K562 (cell line): ENCODE data around the gene GFI1B. TPM values are rescaled to one million over a fixed set of nuclear protein-coding genes. Genes with fewer than 3 reads are reported as not detected.

Experiments
- ATAC-seq: fragments of 200-7000 bp; cut with Tn5 transposase; 3 replicates; pipeline ENCODE4 v1.9.1; 2020; ENCODE audit warnings: moderate library complexity
- BruUV-seq: library from RNA; stranded (reverse); fragments of 400-500 nt; replicated peaks from 2 replicates; lab custom pipeline; 2021; lab: Mats Ljungman, UMichigan
- CTCF ChIA-PET: fragments of 300-600 bp; formaldehyde crosslinking; extraction: SDS; loops from one replicate; lab custom pipeline; 2021; ENCODE audit warnings: low intra/inter-chr PET ratio; lab: Yijun Ruan, JAX
- POLR2A ChIA-PET: fragments of 300-600, 350-650 bp; sonication (Branson Sonifier 250); formaldehyde crosslinking; extraction: SDS; loops from one replicate; lab custom pipeline; 2021; ENCODE audit warnings: antibody characterized with exemption, inconsistent platforms; lab: Yijun Ruan, JAX
- DNase-seq, 4 experiments: peaks; one replicate each; pipeline versions ENCODE4 v3.0.0 to v3.0.0-alpha.2; 2011 to 2018; ENCODE audit warnings: low spot score in 3 of 4, mixed read lengths in 3 of 4; ENCODE audit errors: extremely low read depth in 1 of 4
- FAIRE-seq: peaks from 2 replicates; lab custom pipeline; 2011; peaks lifted over from hg19 to GRCh38; lab: Jason Lieb, UNC
- H2AFZ ChIP-seq: 2 replicates; pipeline ENCODE4 v1.6.0; 2011; ENCODE audit warnings: low read depth, low read length, control low read depth, inconsistent platforms
- H3K27ac ChIP-seq: fragments of 200-600 bp; 3 replicates; pipeline ENCODE4 v1.8.0; 2011; ENCODE audit warnings: low read depth, mild to moderate bottlenecking, control low read depth, inconsistent platforms, low read length, moderate library complexity, mixed read lengths; ENCODE audit errors: extremely low read depth
- H3K27me3 ChIP-seq, 2 experiments: fragments of 300-600 bp in 1 of 2; 2 replicates in 1 of 2; 3 replicates in 1 of 2; pipeline versions ENCODE4 v1.6.0 to v1.8.0; 2011; ENCODE audit warnings: inconsistent platforms in 2 of 2, low read length in 2 of 2, mild to moderate bottlenecking in 1 of 2, mixed read lengths in 1 of 2, moderate library complexity in 1 of 2; ENCODE audit not compliant: control insufficient read depth in 2 of 2, insufficient read depth in 2 of 2
- H3K36me3 ChIP-seq: fragments of 300-600 bp; 3 replicates; pipeline ENCODE4 v1.8.0; 2011; ENCODE audit warnings: mild to moderate bottlenecking, low read length, inconsistent platforms; ENCODE audit not compliant: control insufficient read depth, insufficient read depth
- H3K4me1 ChIP-seq, 2 experiments: fragments of 200-600 bp in 1 of 2; replicated peaks in 1 of 2; 2 replicates in 1 of 2; 3 replicates in 1 of 2; pipeline versions ENCODE4 v1.5.1 to v1.8.0; 2011; ENCODE audit warnings: inconsistent platforms in 2 of 2, low read length in 2 of 2, mild to moderate bottlenecking in 1 of 2, mixed read lengths in 1 of 2, moderate library complexity in 1 of 2; ENCODE audit not compliant: control insufficient read depth in 2 of 2, insufficient read depth in 2 of 2
- H3K4me2 ChIP-seq: 2 replicates; pipeline ENCODE4 v1.6.1; 2011; ENCODE audit warnings: low read length, control low read depth, inconsistent platforms, mixed read lengths; ENCODE audit not compliant: insufficient read depth
- H3K4me3 ChIP-seq: fragments of 200-600 bp; sonication (generic), shearing (Covaris generic); 2 replicates; pipeline ENCODE4 v1.5.1; 2016; ENCODE audit warnings: control low read depth, inconsistent platforms
- H3K79me2 ChIP-seq: fragments of 200-600 bp; 3 replicates; pipeline ENCODE4 v1.8.0; 2011; ENCODE audit warnings: low read length, inconsistent platforms; ENCODE audit not compliant: control insufficient read depth, insufficient read depth
- H3K9ac ChIP-seq, 2 experiments: 2 replicates each; pipeline versions ENCODE4 v1.6.0 to v1.6.1; 2011; ENCODE audit warnings: low read depth in 2 of 2, low read length in 2 of 2, control low read depth in 1 of 2, inconsistent platforms in 1 of 2, mild to moderate bottlenecking in 1 of 2, mixed read lengths in 1 of 2; ENCODE audit not compliant: insufficient read depth in 1 of 2
- H3K9me1 ChIP-seq: one replicate; pipeline ENCODE4 v1.6.0; 2011; ENCODE audit warnings: inconsistent platforms, mild to moderate bottlenecking, low read length, moderate library complexity; ENCODE audit not compliant: control insufficient read depth, insufficient read depth
- H3K9me3 ChIP-seq: replicated peaks from 2 replicates; pipeline ENCODE4 v1.5.1; 2011; ENCODE audit warnings: low read depth, low read length, inconsistent platforms; ENCODE audit not compliant: control insufficient read depth, insufficient read depth
- H4K20me1 ChIP-seq: replicated peaks from 2 replicates; pipeline ENCODE4 v1.6.1; 2011; ENCODE audit warnings: low read length, inconsistent platforms, mixed read lengths; ENCODE audit not compliant: control insufficient read depth, insufficient read depth
- JUND ChIP-seq, 2 experiments: IDR thresholded peaks; 2 replicates in 1 of 2; 3 replicates in 1 of 2; pipeline ENCODE4 v1.6.1; 2011; ENCODE audit warnings: borderline replicate concordance in 2 of 2, low read depth in 2 of 2, low read length in 2 of 2, improper control_type of control experiment in 1 of 2, missing biosample characterization in 1 of 2, missing genetic modification characterization in 1 of 2, missing genetic modification reagents in 1 of 2
- LEF1 ChIP-seq: fragments of 450-650 bp; IDR thresholded peaks from 2 replicates; pipeline ENCODE4 v1.6.1; 2016; ENCODE audit warnings: mild to moderate bottlenecking
- MEIS2 ChIP-seq: fragments of 450-650 bp; IDR thresholded peaks from 2 replicates; pipeline ENCODE4 v1.6.1; 2014; ENCODE audit warnings: mild to moderate bottlenecking; ENCODE audit not compliant: partially characterized antibody
- MIER1 ChIP-seq: fragments of 450-650 bp; IDR thresholded peaks from 2 replicates; pipeline ENCODE4 v1.6.1; 2016; ENCODE audit warnings: antibody characterized with exemption, mild to moderate bottlenecking, low read depth
- NFYB ChIP-seq: IDR thresholded peaks from 2 replicates; pipeline ENCODE4 v1.6.1; 2011; ENCODE audit warnings: mild to moderate bottlenecking, moderate library complexity; ENCODE audit not compliant: insufficient read length; ENCODE audit errors: extremely low read depth
- PBX2 ChIP-seq, 2 experiments: IDR thresholded peaks in 1 of 2; conservative IDR thresholded peaks in 1 of 2; 2 replicates each; pipeline ENCODE4 v1.6.1; 2016; ENCODE audit warnings: low read depth in 2 of 2, mild to moderate bottlenecking in 1 of 2, missing compliant biosample characterization in 1 of 2, missing genetic modification characterization in 1 of 2, moderate library complexity in 1 of 2
- TAF1 ChIP-seq: IDR thresholded peaks from 2 replicates; pipeline ENCODE4 v1.6.1; 2011; ENCODE audit warnings: mild to moderate bottlenecking, low read length, moderate library complexity; ENCODE audit not compliant: insufficient read depth, control insufficient read depth, severe bottlenecking; ENCODE audit errors: extremely low read depth
- TEAD1 ChIP-seq, 2 experiments: fragments of 450-650 bp in 1 of 2; sonication (generic) in 1 of 2; formaldehyde crosslinking; IDR thresholded peaks; 2 replicates each; pipeline versions ENCODE4 v1.4.0 to v1.8.0; 2020 to 2022; ENCODE audit warnings: mild to moderate bottlenecking in 2 of 2, missing genetic modification reagents in 1 of 2
- ZBTB5 ChIP-seq: fragments of 450-650 bp; IDR thresholded peaks from 2 replicates; pipeline ENCODE4 v1.6.1; 2017; ENCODE audit warnings: antibody characterized with exemption
- ZNF274 ChIP-seq: IDR thresholded peaks from 2 replicates; pipeline ENCODE4 v1.6.1; 2011; ENCODE audit warnings: low read depth, mild to moderate bottlenecking, low read length, moderate library complexity, borderline replicate concordance
- ZNF561 ChIP-seq: fragments of 450-650 bp; formaldehyde crosslinking; conservative IDR thresholded peaks from 2 replicates; pipeline ENCODE4 v1.4.0; 2020; ENCODE audit warnings: mild to moderate bottlenecking, moderate library complexity
- ZZZ3 ChIP-seq: fragments of 450-650 bp; IDR thresholded peaks from 2 replicates; pipeline ENCODE4 v1.6.1; 2016; ENCODE audit warnings: antibody characterized with exemption, mild to moderate bottlenecking, moderate library complexity
- WGBS: fragments of 100-300 bp; shearing (Covaris generic); methylation state at CpG from one replicate; pipeline ENCODE4 v1.1.6; 2016; ENCODE audit warnings: low coverage, mixed read lengths; ENCODE audit not compliant: insufficient coverage; ENCODE audit errors: missing lambda C conversion rate; 5-methylcytosine and 5-hydroxymethylcytosine counted together
- in situ Hi-C: fragments of 300-500 bp; cut with MboI; formaldehyde crosslinking; loops from 4 replicates; pipeline ENCODE4 v1.15.0; 2018; ENCODE audit warnings: inconsistent platforms, mixed read lengths
- intact Hi-C: fragments of 100-400 bp; cut with micrococcal nuclease; formaldehyde crosslinking; loops from 2 replicates; pipeline ENCODE4 v1.14.2; 2022
- polyA plus RNA-seq, 8 experiments: library from polyadenylated mRNA; depleted of rRNA in 4 of 8; stranded (reverse) in 5 of 8; unstranded in 3 of 8; fragments of >200 nt; fragmentation: Nextera tagmentation in 2 of 8; fragmentation: Illumina TruSeq in 1 of 8; extraction: Ambion mirVana in 2 of 8; extraction: Trizol in 1 of 8; gene quantifications; 2 replicates each; pipeline versions ENCODE4 v1.2.1 to v1.2.3, GENCODE V29; 2011 to 2014; ENCODE audit warnings: inconsistent platforms in 1 of 8, missing spikeins in 1 of 8
- total RNA-seq, 7 experiments: library from RNA; depleted of rRNA in 6 of 7; stranded (reverse); fragments of >200 nt in 6 of 7; fragmentation: Illumina TruSeq in 2 of 7; extraction: Trizol in 2 of 7; gene quantifications; 2 replicates each; pipeline versions ENCODE4 v1.2.1 to v1.2.3, GENCODE V29; 2011 to 2021; ENCODE audit warnings: low replicate concordance in 1 of 7
- TF ChIP-seq, protein P1 (sequence below): fragments of 450-650 bp; conservative IDR thresholded peaks from 2 replicates; pipeline ENCODE4 v1.6.1; 2016; ENCODE audit warnings: missing genetic modification characterization, low read depth, mild to moderate bottlenecking, control low read depth, missing compliant biosample characterization

The GFI1B gene
- total and polyA plus RNA-seq, 9 of the 15 experiments (the other 6 are each of a cell fraction or from before 2014, with no cell fraction given), result 8.0 to 75.7 (median 34.5) TPM

- peak overlapping the region; percentile 78 for H3K27ac ChIP-seq
- POLR2A ChIA-PET, result interaction anchor here (1.0 to 1.2 kb wide), 3 partner anchors 9 to 49 kb away, joined by 3 to 7 read pairs (median 3); no protein-coding TSS in a partner anchor
- TF ChIP-seq ZNF561 (no peak), TAF1 (no peak), LEF1 (0 out of 2 replicates have a peak, but pooled peaks have one; percentile 13), MIER1 (no peak), JUND (IDR thresholded peaks at IDR 0.05; ENCODE audit: borderline replicate concordance, low read depth, low read length) (peak; percentile 35; the same call in 1 of the 2 replicates), JUND (tag; IDR thresholded peaks at IDR 0.05; ENCODE audit: borderline replicate concordance, low read depth, low read length) (0 out of 3 replicates have a peak, but pooled peaks have one; percentile 16), TEAD1 (CRISPR knock-in tag; IDR thresholded peaks at IDR 0.05) (no peak), ZZZ3 (no peak), NFYB (no peak), ZNF274 (no peak), ZBTB5 (no peak), PBX2 (CRISPR knock-in tag; IDR thresholded peaks at IDR 0.05; ENCODE audit: low read depth) (no peak), PBX2 (tag; conservative IDR thresholded peaks at IDR 0.05; ENCODE audit: low read depth) (peak; percentile 51), MEIS2 (peak; percentile 76)
- TF ChIP-seq, protein P1, sequence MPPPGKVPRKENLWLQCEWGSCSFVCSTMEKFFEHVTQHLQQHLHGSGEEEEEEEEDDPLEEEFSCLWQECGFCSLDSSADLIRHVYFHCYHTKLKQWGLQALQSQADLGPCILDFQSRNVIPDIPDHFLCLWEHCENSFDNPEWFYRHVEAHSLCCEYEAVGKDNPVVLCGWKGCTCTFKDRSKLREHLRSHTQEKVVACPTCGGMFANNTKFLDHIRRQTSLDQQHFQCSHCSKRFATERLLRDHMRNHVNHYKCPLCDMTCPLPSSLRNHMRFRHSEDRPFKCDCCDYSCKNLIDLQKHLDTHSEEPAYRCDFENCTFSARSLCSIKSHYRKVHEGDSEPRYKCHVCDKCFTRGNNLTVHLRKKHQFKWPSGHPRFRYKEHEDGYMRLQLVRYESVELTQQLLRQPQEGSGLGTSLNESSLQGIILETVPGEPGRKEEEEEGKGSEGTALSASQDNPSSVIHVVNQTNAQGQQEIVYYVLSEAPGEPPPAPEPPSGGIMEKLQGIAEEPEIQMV (tag), result no peak
Observed at GRCh38 chr9:132982458-132982857, 4.0 kb downstream of the GFI1B start.

More at GRCh38 chr9:132982458-132982857, 4.0 kb downstream of the GFI1B start:
- peak in 2 of 4 experiments; percentile 30 to 48 for DNase-seq
- H3K4me1 ChIP-seq, result peaks cover 54 to 74% of the 10 kb centered on the region in 2 experiments
- H3K79me2 ChIP-seq, result peaks cover 88% of the 10 kb centered on the region
- in situ Hi-C loops, result no loop called here
- H3K9ac ChIP-seq, result peak overlapping the region; percentile 73 to 78
- H3K9me1 ChIP-seq, result peaks cover 4% of the 10 kb centered on the region
- WGBS, result 8% methylated on average over 8 of the region's 8 CpGs
- no peak for ATAC-seq
- intact Hi-C loops, result no loop called here
- H2AFZ ChIP-seq, result no peak overlapping the region; the same call in 1 of the 2 replicates
- no peaks in the 10 kb centered on the region for H4K20me1 ChIP-seq
- H3K4me2 ChIP-seq, result peak overlapping the region; percentile 93
- H3K9me3 ChIP-seq, result no peaks in the 10 kb centered on the region
- no TSS peak for BruUV-seq
- CTCF ChIA-PET, result no interaction called here
- H3K4me3 ChIP-seq, result peak overlapping the region; percentile 57
- FAIRE-seq, result no peak
- peaks cover 35% of the 10 kb centered on the region for H3K36me3 ChIP-seq
- no peaks in the 10 kb centered on the region for H3K27me3 ChIP-seq
